ENCODE measurements around the gene MSH2.
"Not testable (repeated sequence)": the region's sequence is repeated elsewhere in the genome, so short reads cannot be mapped to it uniquely, and the experiment has no call there.

Gene MSH2

GRCh38 chr2:47414682-47415458, 11.9 kb downstream of the MSH2 start:
- no peak for DNase-seq

- no peak for DNase-seq
Observed at GRCh38 chr2:47420214-47420613, 17.3 kb downstream of the MSH2 start.

GRCh38 chr2:47420683-47421082, 17.7 kb downstream of the MSH2 start:
- DNase-seq: not testable (repeated sequence)

GRCh38 chr2:47422016-47422415, 19.1 kb downstream of the MSH2 start:
- no peak for DNase-seq

- DNase-seq: no peak
Observed at GRCh38 chr2:47422560-47422959, 19.6 kb downstream of the MSH2 start.

GRCh38 chr2:47426786-47427185, 23.8 kb downstream of the MSH2 start:
- DNase-seq: no peak

- DNase-seq: no peak
Observed at GRCh38 chr2:47429795-47430194, 26.8 kb downstream of the MSH2 start.

- not testable (repeated sequence) for DNase-seq
Observed at GRCh38 chr2:47433006-47433405, 30.1 kb downstream of the MSH2 start.

GRCh38 chr2:47433445-47433844, 30.5 kb downstream of the MSH2 start:
- not testable (repeated sequence) for DNase-seq

GRCh38 chr2:47437287-47437686, 34.3 kb downstream of the MSH2 start:
- no peak for DNase-seq

- DNase-seq: no peak
Observed at GRCh38 chr2:47438106-47438505, 35.1 kb downstream of the MSH2 start.

- no peak for DNase-seq
Observed at GRCh38 chr2:47438783-47439182, 35.8 kb downstream of the MSH2 start.

- DNase-seq: no peak
Observed at GRCh38 chr2:47451790-47452189, 48.8 kb downstream of the MSH2 start.

GRCh38 chr2:47452761-47453160, 49.8 kb downstream of the MSH2 start:
- no peak for DNase-seq

- DNase-seq: not testable (repeated sequence)
Observed at GRCh38 chr2:47454818-47455217, 51.9 kb downstream of the MSH2 start.

- DNase-seq: no peak
Observed at GRCh38 chr2:47455411-47455810, 52.5 kb downstream of the MSH2 start.

GRCh38 chr2:47456851-47457250, 53.9 kb downstream of the MSH2 start:
- DNase-seq: no peak

- no peak for DNase-seq
Observed at GRCh38 chr2:47457268-47457667, 54.3 kb downstream of the MSH2 start.

- no peak for DNase-seq
Observed at GRCh38 chr2:47459021-47459420, 56.1 kb downstream of the MSH2 start.

GRCh38 chr2:47460766-47461165, 57.8 kb downstream of the MSH2 start:
- no peak for DNase-seq

- no peak for DNase-seq
Observed at GRCh38 chr2:47471429-47472116, 68.6 kb downstream of the MSH2 start.

GRCh38 chr2:47479863-47480262, 76.9 kb downstream of the MSH2 start:
- no peak for DNase-seq

- no peak for DNase-seq
Observed at GRCh38 chr2:47483191-47483590, 80.2 kb downstream of the MSH2 start.

GRCh38 chr2:47484396-47484795, 81.4 kb downstream of the MSH2 start:
- DNase-seq: no peak

Measured in T-helper 1 cell (primary cell).